DMS79 treated with DMSO at 0.1 percent for 48 hours (cell line): ENCODE measurements around the gene ARRDC1.
"Not testable (repeated sequence)": the region's sequence is repeated elsewhere in the genome, so short reads cannot be mapped to it uniquely, and the experiment has no call there.

Experiments
- DNase-seq: peaks from one replicate; lab custom pipeline; 2025; lab: John Stamatoyannopoulos, UW

The ARRDC1 gene, protein sequence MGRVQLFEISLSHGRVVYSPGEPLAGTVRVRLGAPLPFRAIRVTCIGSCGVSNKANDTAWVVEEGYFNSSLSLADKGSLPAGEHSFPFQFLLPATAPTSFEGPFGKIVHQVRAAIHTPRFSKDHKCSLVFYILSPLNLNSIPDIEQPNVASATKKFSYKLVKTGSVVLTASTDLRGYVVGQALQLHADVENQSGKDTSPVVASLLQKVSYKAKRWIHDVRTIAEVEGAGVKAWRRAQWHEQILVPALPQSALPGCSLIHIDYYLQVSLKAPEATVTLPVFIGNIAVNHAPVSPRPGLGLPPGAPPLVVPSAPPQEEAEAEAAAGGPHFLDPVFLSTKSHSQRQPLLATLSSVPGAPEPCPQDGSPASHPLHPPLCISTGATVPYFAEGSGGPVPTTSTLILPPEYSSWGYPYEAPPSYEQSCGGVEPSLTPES

DNA sequence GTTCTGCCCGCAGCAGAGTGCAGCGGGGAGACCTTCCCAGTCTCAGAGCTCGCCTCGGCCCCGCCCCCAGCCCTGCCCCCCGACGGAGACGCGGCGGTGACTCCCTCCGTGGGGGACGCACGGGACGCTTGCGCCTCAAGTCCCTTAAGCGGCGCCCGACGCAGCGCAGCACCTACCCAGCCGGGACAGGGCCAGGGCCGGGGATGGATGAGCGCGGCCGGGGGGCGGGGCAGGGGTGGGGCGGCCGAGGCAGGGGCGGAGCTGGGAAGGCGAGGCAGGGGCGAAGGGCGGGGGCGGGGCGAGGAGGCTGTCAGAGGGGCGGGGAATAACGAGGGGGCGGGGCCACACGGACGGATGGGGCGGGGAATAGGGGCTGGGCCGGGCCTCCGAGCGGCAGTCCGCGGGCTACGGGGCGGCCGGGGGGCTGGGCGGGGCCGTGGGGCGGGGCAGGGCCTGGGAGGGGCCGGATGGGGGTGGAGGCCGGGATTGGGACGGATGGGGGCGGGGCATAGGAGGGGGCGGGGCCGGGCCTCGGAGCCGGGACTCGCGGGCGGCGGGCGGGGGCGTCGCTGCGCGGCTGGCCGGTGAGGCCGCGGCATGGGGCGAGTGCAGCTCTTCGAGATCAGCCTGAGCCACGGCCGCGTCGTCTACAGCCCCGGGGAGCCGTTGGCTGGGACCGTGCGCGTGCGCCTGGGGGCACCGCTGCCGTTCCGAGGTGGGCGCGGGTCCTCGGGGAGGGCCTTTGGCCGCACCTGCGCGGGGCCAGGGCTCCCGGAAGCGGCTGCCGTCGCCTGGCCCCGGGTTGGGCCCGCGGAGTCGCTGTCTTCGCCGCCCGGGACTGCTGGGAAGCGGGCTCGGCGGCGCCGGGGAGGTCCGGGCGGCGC, at the start of gene ARRDC1:
TSS of gene ARRDC1 (plus strand) at position 566 of the 884 bp plus-strand sequence. CDS start at position 598, 32 bp downstream.
- DNase-seq = peak; percentile 77

DNA sequence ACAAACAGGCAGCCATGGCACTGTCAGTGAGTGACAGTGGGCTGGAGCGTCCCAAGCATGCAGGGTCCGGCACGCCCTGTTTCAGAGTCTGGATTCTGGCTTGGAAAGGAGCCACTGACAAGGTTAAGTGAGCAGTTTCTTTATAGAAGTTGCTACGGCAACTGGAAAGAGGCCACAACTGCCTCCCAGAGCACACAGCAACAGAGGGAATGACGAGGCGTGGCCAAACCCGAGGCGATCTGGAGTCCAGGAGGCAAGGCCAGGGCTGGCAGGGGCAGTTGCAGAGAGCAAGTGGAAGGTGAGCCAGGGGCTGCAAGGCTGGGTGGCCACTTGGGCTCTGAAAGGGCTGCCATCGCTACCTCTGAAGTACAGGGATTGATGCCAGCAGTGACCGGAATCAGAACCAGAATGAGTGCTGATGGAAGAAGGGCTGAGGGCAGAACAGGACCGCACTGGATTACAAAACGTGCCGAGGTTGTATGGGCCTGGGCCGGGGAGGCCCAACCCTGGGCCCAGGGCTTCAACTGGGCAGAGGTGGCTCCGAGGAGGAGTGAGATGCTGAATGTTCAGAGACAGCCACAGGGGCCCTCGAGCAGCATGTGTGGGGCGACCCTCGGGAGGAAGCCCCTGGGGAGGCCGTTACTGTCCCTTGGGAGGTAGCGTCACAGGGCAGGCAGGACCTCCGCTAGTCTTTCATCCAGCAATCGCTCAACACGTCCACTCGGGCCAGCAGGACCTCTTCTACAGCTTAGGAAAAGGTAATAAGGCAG, 49.2 kb upstream of the ARRDC1 start:
- DNase-seq = no peak

DNA sequence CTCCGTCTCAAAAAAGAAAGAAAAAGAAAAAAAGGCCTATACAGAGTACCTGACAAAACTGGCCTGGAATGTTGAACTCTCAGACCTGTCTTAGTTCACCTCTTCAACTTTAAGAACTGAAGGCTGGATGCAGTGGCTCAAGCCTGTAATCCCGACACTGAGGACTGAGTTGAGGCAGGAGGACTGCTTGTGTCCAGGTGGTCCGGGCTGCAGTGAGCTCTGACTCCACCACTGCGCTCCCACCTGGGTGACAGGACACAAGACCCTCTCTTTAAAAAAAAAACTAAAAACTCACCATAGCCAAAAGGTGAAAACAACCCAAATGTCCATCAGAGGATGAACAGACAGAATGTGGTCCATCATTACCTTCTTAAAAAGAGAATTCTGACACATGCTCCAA, 47.4 kb upstream of the ARRDC1 start:
- DNase-seq = no peak

DNA sequence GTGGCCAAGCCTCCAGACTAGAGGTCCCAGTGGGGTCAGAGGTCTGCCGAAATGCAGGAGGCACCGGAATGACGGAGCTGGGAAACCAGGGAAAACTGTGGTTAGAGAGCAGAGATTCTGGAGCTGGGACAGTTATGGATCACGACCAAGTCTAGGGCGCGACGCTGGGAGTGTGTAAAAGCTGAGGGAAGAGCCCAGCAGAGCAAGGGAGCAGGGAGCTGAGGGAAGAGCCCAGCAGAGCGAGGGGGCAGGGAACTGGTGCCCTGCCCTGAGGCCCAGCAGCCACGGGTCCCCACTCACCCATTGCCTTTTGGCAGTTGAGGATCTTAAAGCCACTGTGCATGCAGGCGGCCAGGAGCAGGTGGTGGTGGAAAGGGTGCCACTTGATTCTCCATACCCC, 41.4 kb upstream of the ARRDC1 start:
- DNase-seq = no peak

DNA sequence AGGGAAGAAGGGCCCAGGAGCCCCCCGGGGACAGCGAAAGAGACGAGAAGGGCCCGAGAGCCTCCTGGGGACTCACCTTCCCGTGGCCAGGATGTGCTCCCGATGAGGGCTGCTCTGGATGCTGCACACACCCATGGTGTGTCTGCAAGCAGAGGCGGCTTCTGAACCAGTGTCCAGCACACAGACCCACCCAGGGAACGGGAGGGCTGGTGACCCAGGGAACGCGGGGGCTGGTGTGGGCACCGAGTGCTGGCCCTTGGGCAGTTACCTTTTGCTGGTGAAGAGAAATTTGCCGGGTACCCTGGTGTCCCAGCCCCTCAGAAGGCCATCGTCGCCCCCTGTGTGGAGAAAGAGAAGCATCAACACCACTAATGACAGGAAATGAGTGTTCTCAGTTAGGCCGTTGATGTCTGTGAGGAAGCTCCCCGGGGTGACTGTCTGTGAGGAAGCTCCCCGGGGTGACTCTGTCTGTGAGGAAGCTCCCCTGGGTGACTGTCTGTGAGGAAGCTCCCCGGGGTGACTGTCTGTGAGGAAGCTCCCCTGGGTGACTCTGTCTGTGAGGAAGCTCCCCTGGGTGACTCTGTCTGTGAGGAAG, 40.6 kb upstream of the ARRDC1 start:
- no peak for DNase-seq

DNA sequence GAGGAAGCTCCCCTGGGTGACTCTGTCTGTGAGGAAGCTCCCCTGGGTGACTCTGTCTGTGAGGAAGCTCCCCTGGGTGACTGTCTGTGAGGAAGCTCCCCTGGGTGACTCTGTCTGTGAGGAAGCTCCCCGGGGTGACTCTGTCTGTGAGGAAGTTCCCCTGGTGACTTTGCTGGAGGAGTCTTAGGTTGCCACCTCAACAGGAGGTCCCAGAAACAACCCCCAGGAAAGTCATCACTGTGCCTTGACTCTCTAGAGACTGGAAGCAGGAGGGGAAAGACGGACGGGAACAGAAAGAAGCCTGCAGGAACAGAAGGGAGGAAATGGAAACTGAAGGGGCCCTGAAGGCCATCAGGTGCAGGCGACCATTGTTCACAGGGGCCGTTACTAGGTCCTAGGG, 37.0 kb upstream of the ARRDC1 start:
- not testable (repeated sequence) for DNase-seq

DNA sequence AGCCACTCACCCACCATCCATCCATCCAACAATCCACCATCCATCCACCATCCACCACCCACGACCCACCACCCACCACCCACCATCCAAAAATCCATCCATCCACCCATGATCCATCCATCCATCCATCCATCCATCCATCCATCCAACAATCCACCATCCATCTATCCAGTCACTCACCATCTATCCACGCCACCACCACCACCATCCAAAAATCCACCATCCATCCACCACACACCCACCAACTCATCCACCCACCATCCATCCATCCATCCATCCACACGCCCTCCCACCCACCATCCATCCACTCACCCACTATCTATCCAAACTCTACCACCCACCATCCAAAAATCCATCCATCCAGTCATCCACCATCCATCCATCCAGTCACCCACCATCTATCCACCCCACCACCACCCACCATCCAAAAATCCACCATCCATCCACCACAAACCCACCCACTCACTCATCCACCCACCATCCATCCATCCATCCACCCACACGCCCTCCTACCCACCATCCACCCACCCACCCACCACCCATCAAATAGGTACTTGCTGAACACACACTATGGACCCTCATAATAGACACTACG, 35.8 kb upstream of the ARRDC1 start:
- no peak for DNase-seq

DNA sequence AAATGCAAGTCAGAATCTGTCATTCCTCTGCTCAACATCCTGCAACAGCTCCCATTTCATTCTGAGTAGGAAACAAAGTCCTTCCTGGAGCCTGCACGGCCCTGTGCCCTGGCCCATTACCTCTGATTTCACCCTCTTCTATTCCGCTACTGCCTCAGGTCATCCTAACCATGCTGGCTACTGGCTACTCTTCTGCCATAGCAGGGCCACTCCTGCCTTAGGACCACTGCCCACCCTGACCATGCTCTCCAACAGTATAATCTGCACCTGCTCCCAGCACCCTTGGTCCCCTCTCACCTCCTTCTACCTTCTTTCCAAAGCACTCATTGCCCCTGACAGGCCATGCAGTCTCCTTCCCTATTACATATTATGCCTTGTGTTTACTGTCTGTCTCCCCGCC, 34.9 kb upstream of the ARRDC1 start:
- no peak for DNase-seq

DNA sequence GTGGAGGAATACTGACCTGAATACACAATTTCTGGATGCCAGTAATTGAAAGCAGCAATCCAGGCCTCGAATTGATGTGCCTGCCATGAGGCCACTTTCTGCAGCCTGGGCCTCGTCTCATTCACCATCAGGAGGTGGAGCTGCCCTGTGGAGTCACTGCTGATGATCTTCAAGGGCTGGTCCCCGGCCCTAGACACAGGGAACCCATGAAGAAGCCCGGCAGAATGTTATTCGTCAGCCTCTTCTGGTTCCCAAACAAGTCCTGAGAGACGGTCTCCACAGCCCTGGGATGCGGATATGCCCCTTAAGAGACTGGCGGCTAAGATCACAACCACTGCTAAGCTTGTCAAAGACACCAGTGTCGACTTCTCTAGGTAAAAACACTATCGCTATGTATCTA, 31.3 kb upstream of the ARRDC1 start:
- no peak for DNase-seq

DNA sequence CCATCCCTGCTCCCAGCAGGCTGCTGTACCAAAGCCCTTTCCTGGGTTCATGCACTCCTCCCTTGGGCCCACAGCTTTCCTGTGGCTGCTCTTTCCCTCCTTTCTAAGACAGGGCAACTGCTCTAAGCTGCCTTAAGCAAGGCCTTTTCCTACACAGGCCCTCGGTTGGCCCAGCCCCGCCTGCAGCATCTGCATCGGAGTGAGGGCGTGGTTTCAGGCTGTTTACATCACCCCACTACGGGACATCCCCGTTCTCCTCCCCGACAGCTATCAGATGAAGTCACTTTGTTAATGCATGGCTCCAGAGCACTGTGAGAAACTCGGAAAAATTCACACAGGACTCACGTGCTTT, 30.1 kb upstream of the ARRDC1 start:
- no peak for DNase-seq

DNA sequence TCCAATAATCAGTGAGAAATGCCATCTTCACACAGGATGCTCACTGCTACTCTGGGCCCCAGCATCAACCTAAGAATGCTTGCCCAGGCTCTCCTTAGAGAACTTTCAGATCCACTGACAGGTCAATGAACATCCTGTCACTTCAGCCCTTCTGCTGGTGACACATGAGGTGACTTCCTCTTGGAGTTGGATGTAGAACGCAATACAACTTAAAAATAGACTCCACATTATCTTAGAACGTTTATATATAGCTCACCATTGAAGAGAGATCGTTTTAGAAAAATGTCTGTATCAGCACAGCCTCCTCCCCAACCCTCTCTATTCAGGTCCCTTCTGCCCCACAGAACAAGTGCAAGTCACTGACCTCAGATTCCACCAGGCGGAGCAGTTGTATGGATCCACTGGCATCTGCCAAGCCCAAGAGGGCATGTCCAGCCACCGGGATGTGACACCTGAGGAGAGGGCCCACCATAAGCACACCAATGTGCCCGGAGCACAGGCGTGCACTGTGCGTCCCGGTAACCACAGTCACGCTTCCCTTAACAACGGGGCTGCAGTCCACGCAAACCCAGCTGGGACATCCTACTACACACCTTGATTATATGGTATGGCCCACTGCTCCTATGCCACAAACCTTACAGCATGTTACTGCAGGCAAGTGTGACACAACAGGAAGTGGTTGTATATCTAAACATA, 29.6 kb upstream of the ARRDC1 start:
- no peak for DNase-seq

DNA sequence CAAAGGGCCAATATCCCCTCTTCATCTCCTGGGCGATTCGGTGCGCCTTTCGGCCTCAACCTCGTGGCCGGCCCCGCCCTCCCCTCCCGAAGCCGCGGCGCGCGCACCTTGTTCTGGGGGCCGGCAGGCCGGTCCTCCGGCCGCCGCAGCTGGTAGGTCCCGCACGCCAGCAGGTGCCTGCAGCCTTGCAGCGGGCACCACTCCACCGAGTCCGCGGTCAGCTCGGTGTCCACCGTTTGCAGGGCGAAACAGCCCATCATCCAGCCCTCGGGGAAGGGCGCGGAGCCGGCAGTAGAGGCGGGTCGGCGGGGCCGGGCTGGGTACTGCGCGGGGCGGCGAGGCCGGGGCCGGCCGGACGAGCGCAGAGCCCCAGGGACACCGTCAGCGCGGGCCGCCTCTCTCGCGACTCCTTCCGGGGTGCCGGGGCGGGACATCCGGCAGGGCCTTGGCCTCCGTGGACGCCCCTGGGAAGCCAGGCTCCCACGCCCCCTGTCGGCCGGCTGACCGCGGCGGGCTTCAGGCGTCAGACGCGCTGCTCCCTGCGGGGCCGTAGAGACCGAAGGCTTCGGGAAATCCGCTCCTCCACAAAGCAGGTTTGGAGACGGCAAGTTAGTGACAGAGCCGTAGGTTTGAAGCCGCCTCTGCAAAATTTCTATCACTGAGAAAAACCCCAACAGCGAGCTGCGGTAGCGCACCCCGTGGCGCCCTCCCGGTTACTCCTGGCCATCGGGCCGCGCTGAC, 26.8 kb upstream of the ARRDC1 start, which contains the start of gene DPH7:
TSS of gene DPH7 (minus strand) at position 408 of the 741 bp plus-strand sequence. CDS start at position 260, 148 bp downstream.
- DNase-seq = peak; percentile 75

DNA sequence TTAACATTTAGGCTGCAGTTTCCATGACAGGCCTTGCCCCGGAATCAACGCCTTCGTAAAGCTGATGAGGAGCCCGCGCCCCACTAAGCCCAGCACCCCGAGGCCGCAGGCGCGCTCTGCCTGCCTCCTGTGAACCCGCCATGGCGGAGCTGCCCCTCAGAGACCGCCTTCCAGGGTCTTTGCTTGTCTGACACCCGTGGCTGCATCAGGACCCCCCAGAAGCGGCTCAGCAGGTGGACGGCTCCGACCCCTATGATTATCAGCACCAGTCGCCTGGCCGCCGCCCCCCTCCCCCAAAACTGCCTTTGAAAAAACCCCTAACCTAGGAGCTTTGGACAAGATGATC, 26.3 kb upstream of the ARRDC1 start:
- no peak for DNase-seq

DNA sequence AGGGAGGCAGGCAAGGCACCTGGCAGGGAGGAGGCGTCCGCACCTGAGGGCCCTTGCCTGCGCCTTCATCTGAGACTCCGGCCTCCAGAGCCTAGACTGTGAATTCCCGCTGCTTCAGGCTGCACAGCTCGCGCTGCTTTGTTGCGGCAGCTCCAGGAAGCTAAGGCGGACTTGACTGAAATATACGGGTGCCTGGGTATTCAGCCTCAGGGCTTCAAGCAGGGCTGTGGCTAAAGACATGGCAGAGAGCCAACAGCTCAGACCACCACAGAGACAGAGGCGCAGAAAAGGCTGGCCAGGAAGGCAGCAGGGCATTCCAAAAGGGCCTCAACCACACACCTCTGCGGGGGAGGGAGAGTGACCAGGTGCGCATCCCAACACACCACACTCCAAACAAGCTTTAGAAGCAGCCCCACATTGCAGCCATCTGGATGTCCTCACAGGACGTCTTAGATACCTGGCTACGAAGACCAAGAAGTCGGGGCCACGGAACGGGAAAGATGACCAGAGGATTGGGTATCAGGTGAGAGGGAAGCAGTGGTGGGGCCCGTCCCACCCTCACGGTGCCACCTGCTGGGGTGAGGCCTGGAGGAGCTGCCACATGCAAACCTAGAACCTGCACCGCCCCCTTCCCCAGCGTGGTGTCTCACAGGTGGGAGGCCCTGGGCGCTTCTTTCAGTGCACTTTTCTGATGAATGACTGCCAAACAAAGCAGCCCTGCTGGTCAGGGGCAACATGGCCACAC, 25.1 kb upstream of the ARRDC1 start:
- no peak for DNase-seq

DNA sequence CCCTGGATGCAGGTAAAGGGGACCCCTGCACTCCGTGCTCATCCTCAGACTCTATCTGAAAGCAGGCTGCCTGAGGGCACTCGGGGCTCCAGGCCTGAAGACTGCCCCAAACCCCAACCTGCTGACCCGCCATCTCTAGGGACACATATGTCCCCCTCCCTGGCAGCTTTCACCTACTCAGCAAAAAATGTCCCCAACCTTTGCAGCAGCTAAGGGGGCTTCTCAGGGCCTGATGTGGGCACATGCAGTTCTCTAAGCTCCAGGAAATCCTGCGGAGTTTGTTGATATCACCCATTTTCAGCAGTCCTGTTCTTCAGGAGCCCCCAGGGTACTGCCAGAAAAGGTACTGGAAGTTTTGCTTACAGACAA, 24.5 kb upstream of the ARRDC1 start:
- DNase-seq = no peak

DNA sequence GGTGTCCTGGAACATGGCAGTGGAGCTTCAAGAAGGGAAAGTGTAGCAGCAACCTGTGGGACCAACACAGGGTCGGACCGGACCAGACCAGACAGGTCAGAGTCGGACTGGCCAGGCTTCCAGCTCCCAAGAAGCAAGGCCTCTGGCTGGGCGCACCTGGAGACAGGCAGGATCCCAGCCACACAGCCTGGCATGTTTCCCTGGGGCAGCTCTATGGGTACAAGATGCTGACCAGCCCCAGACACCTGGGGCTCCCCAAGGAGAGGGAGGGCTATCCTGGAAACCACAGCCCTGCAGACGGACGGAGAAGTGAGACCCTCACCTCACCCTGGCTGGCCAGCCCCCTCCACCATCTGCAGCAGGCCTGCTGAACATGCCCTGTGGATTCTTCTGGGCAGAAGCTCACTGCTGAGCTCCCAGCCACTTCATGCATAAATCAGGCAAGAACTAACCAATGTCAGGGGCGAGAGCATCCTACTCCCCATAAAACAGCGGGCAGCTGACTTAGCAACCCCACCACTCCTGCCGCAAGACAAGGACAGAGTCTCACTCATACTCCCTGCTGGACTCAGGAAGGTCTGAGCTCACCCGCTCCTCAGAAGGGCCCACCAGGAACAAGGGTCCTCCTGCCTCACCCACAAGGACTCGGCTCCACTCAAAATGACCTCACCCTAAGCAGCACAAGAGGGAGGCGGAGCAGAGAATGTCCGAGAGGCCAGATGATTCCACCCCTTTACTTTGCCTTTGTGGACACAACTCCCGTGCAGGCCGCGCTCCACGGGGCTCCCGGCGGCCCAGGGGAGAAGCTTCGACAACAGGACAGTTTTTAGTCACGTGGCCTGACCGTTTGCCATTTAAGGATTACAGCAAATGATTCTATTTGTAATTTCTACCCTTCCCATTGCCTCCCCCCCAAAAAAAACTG, 23.9 kb upstream of the ARRDC1 start:
- DNase-seq = no peak

DNA sequence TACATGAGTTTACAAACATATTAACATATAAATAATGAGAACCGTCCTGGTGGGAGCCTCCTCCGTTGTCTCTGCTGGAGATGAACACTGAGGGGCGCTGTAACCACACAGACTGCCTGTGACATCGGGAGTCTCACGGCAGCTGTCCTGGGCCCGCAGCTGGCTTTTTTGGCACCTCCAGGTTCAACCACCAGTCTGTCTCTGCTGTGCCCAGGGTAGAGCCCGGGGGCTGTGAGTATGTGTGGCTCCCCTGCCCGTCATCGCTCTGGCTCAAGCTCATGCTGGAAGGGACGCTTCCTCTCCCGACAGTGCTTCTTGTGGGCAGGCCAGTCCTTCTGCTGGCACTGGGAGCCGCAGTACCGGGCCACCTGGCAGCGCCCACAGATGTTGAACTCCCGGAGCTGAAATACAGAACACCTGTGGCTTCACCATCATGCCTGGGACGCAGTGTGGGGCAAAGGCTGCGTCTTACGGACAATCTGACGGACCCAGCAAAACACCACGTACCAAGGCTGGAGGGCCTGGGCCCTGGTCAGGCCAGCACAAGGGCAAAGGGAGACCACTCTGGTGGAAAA, 23.1 kb upstream of the ARRDC1 start:
- no peak for DNase-seq

DNA sequence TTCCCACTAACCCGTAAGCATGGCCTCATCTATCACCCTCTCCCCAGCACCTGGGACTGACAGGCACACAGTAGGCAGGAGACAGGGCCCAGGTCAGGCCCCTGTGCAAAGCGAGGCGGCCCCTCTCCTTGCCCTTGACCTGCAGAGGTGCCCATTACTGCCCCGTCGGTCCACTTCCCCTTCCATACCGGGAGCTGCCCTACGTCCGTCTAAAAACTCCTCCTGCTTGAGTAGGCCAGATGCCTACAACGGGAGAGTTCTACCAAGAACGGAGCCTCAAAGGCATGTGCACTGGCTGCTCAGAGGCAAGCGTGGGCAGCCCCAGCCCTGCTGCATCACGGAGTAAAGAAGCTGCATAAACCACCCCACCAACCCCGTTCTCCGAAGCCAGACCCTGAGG, 22.1 kb upstream of the ARRDC1 start:
- no peak for DNase-seq
